Activated CD4-positive, alpha-beta T cell treated with anti-CD3 and anti-CD28 coated beads, Interleukin-10, Interleukin-2, amounts not matched to agents 100 ng/mL and 50 ng/mL, durations not matched to agents 16 hours and 8 hours (primary cell): ENCODE results near the gene INAFM1.
A peak's percentile ranks its signal among the peaks of the same experiment; 100 is the strongest.
"Not testable (repeated sequence)": the region's sequence is repeated elsewhere in the genome, so short reads cannot be mapped to it uniquely, and the experiment has no call there.

Experiments used
- DNase-seq: peaks from one replicate; pipeline ENCODE4 v3.0.0-alpha.2; 2020

INAFM1 gene

DNA sequence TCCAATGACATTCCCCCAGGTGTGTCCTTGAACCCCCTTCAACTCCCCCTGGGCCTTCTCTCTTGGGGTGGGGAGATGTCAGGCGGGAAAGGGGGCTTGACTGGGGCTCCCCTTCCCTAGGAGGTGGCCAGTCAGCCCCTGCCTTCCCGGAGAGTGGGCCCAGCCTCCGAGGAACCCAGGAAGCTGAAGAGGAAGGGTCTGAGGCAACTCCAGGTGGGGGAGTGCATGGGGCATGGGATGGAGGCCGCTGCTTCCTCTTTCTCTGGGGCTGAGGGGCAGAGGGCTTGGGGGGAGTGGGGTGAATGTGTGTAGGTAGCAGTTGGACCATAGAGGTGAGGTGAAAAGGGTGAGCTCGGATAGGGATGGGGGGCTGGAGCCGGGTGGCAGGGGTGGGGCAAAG is 2.7 kb upstream of the INAFM1 start:
- DNase-seq: no peak

DNA sequence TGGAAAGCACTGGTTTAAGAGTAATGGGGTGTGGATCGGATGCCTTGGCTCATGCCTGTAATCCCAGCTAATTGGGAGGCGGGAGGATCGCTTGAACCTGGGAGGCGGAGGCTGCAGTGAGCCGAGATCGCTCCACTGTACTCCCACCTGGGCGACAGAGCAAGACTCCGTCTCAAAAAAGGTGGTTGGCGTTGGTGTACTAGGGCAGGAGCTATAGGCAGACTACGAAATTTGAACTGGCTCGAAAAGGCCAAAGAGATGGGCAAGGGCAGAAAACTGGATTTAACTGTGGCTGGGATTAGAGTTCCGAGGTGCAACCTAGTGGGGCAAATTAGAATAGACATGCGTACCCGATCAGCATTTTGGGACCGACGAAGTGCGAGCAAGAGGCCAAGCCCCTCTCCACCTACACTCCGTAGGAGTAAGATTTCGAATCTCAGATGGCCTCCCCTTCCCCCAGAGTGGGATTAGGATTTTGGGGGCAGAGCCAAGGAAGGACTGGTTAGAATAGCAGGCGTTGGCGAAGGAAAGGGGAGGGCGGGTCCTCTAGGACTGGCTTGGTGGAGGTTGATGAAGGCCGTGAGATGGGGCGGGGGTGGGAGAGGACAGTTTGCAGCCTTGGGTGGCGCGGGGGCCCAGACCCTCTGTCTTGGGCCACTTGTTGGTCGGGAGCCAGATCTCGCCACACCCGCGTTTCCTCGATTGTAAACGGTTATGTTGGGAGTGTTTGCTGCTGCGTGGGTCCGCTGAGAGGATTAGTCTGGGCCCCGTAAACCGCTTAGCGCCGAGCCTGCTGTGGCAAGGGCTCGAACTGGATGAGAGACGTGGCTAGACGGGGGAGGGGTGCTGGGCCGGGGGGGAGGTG is 2.0 kb upstream of the INAFM1 start:
- DNase-seq: no peak

DNA sequence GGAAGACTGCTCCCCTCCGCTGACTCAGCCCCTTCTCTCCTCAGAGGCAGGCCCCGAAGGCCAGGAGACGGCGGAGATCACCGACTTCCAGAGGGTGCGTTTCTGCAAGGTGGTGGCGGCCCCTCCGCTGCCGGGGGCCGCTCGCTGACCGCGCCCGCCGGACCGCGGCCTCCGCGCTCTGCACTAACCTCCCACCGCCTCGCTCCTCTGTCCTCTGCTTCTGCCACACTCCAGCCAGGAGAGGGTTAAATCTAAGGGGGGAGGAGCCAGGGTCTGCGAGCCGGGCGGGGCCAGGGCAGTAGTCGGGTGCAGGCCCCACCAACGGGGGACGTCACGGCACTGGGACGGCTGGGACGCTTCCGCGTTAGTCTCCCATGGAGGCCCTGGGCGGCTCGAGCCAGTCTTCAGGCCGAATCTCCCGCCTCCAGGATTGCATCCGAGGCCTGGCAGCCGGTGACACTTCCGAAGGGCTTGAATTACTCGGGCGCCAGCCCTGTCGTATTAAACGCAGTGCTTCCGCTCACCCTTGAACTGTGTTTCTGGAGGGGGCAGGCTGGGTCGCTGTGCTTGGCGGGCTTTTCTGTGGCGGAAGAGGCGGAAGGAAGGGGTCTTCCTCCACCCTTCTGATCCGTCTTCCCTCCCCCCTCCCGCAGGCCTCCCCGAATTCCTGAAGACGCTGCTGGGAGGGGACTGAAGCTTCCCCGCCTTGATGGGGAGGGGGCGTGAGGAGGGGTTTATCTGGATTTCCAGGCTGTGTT is 1.2 kb upstream of the INAFM1 start:
- peak; percentile 92 for DNase-seq

DNA sequence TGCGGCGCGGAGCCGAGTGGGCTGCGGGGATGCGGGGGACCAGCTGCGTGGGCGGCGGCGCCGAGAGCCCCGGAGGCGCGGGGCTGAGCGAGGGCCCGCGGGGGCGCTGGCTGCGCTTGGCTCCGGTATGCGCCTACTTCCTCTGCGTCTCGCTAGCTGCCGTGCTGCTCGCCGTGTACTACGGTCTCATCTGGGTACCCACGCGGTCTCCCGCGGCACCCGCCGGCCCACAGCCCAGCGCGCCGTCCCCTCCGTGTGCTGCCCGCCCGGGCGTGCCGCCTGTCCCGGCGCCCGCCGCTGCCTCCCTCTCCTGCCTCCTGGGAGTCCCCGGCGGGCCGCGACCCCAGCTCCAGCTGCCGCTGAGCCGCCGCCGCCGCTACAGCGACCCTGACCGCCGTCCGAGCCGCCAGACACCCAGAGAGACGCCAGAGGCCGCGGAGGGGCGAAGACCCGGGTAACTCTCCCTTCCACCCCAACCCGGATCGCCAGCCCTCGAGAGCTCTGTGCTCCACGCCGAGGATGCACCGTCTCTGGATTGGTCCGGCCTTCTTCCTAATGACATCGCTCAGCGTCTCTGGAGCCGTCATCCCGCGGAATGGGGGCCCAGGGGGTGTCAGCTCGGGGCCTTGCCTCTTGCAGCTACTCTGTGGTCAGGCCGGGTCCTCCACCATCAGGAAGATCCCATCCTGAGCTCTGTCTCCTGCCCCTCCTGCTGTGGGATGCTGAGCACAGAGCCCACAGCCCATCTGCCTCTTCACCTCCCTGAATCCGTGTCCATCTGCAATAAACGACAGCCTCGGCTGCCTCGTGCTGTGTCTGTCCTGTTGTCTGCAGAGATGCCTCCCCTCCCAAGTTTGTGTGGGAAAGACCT is 441 bp downstream of the INAFM1 start:
- no peak for DNase-seq

DNA sequence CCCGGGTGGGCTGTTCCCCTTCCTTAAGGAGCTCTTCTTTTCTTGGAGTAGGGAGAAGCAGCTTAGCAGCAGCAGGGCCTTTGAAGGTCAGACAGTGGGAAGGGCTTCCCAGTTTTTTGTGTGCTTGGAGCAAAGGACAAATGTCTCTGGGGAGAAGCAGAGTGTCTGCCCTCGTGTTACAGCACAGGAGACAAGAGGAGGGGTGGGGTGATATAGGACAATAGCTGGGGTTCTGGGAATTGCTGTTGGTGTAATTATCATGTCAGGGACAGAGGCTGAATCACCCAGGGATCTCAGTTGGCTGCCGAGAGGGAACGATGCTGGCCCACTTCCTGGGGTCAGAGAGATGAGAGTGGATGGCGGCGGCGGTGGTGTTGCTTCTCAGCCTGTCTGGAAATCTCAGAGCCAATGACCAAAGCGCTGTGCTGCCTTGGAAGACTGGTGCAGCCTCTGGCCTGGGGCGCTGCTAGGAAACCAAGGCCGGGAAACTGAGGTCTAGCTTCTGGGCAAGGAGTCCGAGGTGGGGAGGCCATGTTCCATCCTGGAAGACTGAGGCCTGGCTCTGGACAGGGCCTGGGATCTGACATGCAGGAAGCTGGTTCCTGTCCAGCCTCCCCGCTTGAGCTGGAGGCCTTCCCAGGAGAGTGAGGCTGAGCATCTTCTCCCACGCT is 1.2 kb downstream of the INAFM1 start:
- DNase-seq: no peak

DNA sequence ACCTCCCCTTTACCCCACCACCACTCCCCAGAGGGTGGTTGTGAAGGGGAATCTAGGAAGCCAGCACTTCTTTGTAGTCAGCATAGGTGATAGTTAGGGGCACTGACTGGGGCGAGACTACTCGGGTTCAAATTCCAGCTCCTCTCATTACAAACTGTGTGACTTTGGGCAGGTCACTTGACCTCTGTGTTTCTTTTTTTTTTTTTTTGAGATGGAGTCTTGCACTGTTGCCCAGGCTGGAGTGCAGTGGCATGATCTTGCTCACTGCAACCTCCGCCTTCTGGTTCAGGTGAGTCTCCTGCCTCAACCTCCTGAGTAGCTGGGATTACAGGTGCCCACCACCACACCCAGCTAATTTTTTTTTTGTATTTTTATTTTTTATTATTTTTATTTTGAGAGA is 1.8 kb downstream of the INAFM1 start:
- DNase-seq: not testable (repeated sequence)

DNA sequence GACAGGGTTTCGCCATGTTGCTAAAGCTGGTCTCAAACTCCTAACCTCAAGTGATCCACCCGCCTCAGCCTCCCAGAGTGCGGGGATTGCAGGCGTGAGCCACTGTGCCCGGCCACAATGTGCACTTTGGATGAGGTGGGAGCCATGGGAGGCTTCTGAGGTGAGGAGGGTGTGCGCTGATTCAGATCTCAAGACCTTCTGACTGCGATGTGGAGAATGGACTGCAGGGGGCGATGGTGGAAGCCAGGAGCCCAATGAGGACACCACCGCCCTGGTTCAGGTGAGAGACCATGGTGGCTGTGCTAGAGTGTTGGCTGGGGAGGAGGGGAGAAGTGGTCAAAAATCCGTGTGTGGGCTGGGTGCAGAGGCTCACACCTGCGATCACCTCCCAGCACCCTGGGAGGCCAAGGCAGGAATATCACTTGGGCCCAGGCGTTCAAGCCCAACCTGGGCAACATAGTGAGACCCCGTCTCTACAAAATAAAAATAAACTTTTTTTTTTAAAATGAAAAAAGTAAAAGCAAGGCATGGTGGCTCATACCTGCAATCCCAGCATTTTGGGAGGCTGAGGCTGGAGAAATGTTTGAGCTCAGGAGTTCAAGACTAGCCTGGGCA is 5.6 kb downstream of the INAFM1 start:
- DNase-seq: peak; percentile 67

DNA sequence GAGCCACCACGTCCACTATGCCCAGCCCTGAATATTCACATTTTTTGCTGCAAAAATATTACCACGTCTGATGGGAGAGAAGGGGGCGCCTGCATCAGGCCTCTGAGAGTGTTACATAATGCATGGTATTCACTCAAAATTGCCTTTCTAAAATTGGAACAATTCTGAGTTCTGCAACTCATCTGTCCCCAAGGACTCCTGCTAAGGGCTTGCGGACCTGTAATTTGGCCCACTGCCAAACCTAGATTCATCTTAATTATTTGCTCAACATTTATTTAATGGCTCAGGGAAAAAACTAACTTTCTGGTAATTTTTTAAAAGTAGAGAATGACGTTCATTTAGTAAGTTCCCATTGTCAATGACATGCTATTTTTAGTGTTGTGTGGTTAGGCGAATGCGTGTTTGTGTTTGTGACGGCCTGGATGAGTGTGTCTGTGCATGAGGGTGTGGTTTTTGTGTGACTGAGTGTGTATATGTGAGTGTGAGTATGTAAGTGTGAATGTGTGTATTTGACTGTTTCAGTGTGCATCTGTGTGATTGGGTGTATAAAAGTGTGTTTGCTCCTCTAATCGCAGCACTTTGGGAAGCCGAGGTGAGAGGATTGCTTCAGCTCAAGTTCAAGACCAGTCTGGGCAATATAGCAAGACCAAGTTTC is 8.8 kb downstream of the INAFM1 start:
- DNase-seq: no peak

DNA sequence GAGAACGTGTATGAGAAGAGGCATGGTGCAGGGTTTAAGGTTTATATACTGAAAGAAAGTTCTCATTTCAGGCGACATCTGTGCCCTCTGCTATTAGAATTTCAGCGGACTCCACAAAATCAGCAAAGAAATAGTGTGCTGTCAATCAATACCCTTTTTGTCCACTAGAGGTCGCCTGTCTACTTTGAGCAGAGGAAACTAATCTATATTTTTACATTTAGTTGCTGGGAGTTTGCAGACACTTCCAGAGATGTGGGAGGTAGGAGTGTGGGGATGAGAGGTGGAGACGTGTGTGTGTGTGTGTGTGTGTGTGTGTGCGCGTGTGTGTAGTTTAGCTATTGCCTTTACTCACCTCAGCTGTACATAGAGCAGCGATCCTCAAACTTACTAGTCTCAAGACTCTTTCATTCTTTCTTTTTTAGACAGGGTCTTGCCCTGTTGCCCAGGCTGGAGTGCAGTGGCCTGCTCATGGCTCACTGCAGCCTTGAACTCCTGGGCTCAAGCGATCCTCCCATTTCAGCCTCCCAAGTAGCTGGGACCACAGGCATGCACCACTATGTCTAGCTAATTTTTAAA is 9.7 kb downstream of the INAFM1 start:
- DNase-seq: peak; percentile 69

DNA sequence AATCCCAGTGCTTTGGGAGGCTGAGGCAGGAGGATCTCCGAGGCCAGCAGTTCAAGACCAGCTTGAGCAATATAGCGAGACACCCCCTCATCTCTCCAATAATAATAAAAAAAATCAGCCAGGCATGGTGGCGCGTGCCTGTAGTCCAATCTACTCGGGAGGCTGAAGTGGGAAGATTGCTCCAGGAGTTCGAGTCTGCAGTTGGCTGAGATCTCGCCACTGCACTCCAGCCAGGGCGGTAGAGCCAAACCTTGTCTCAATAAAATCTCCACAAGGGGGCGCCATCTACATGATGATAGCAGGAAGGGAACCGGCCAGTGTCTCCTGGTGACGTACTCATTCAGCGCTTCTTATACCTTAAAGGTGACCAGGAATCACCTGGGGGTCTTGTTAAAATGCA is 21.4 kb downstream of the INAFM1 start:
- peak; percentile 90 for DNase-seq

DNA sequence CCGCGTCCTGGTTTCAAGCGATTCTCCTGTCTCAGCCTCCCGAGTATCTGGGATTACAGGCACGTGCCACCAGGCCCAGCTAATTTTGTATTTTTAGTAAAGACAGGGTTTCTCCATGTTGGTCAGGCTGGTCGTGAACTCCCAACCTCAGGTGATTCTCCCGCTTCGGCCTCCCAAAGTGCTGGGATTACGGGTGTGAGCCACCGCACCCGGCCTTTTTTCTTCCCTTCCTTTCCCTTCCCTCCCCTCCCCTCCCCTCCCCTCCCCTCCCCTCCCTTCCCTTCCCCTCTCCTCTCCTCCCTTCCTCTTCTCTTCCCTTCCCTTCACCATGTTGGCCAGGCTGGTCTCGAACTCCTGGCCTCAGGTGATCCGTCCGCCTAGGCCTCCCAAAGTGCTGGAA is 26.2 kb downstream of the INAFM1 start:
- DNase-seq: not testable (repeated sequence)

DNA sequence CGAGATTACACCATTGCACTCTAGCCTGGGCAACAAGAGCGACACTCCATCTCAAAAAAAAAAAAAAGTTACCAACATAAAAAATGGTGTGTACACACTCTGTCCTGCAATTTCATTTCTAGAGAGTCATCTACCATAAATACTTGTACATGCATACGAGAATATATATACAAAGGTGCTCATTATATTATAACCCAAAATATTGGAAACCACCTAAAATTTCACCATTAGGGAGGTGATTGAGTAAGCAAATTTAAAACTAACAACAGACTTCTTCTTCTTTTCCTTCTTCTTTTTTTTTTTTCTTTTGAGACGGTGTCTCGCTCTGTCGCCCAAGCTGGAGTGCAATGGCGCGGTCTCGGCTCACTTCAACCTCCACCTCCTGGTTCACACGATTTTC is 27.6 kb downstream of the INAFM1 start:
- DNase-seq: no peak

DNA sequence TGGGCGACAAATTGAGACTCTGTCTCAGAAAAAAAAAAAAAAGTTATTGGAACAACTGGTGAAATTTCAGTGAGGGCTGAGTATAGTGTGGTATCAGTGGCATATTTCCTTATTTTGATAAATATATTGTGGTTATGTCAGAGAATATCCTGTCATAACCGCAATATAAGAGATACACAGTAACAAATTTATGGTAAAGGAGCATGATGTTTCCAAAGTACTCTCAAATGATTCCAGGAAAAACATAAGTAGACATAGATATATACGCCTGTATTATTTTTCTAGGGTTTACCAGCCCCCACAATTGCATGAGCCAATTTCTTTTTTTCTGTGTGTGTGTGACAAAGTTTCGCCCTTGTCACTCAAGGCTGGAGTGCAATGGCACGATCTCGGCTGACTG is 29.3 kb downstream of the INAFM1 start:
- no peak for DNase-seq

DNA sequence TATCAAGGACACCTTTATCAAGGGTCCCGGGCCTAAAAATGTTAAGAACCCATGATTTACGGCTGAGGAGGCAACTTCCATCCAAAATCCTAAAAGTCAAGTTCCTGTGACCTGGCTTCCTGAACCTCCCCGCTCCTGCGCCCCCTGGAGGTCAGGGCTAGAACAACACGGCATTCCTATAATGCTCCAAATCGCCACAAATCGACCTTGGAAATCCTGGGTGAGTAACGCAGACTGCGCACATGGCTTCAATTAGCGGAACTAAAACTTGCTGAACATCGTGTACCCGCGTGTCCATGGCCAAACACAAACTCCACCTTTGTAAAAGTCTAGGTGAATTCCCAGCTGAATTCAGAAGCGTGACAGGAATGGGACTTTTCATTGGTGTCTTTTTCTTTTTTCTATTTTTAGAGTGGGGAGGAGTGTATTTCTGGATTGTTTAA is 30.6 kb downstream of the INAFM1 start:
- DNase-seq: peak; percentile 43

DNA sequence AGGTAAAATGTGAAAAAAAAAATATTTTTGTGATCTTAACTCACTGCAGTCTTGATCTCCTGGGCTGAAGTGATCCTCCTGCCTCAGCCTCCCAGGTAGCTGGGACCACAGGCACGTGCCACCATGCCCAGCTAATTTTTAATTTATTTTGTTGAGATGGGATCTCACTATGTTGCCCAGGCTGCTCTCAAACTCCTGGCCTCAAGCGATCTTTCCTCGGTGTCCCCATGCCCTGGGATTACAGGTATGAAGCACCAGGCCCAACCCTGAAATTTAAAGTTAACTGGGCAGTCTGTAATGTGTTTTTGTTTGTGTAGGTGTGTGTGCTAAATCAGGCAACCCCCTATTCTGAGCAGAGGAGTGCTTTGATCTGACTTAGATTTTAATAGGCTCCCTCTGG is 31.6 kb downstream of the INAFM1 start:
- DNase-seq: no peak

DNA sequence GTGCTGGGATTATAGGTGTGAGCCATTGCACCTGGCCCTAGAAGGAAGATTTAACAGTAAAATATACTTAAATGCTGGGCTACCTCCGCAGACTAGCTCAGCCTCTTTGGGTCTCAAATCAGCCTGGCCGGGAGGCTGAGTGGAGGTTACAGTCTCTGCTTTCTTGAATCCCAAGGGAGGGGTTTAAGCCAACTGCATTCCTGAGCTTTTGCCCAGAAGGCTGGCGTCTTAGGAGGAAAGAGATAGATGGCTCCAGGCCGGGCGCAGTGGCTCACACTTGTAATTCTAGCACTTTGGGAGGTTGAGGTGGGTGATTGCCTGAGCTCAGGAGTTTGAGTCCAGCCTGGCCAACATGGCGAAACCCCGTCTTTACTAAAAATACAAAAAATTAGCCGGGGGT is 34.4 kb downstream of the INAFM1 start:
- DNase-seq: no peak

DNA sequence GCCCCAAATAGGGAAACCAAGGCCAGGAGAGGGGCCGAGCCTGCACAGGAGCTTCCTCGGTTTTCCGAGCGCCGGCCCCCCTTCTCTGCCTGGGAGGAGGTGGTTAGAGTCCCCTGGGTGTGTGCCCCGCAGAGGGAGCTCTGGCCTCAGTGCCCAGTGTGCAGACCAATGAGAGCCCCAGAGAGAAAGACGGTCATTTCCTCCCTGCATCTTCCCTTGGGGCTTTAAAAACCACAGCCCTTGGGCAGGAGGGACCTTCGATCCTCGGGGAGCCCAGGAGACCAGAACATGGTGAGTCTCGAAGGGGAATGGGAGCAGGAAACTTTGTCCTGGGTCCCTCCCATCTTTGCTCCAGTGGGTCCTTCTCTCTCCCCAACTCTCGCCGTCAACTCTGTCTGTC is 34.9 kb downstream of the INAFM1 start, which contains the start of gene C5AR1:
TSS of gene C5AR1 (plus strand) at position 254 of the 400 bp plus-strand sequence. CDS start at position 289, 35 bp downstream.
- DNase-seq: no peak

DNA sequence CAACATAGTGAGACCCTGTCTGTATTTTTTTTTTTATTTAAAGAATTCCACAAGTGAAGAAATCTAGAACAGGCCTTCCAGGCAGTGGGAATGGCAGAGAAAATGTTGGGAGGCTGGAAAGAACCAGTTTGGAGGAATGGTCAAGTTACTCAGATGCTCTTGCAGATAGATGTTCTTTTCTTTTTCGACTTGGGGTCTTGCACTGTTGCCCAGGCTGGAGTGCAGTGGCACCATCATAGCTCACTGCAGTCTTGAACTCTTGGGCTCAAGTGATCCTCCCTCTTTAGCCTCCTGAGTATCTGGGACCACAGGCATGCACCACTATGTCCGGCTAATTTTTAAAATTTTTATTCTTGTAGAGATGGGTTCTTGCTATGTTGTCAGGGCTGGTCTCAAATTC is 35.6 kb downstream of the INAFM1 start:
- DNase-seq: no peak

DNA sequence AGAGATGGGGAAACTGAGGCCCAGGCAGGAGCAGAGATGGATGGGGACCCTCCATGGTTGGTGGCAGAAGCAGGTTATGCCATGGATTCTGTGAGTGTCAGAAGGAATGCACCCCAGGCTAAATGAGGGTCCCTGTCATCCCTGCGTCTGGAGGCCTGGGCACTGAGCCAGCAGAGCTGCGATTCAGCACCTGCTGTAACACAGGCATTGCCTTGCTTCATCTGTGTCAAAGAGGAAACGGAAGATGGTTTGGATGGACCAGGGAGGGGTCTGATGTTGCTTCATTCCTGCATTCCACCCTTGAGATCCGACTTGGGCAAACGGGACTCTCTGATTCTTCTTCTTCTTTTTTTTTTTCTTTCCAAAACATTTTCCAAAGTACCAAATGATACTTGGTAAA is 36.1 kb downstream of the INAFM1 start:
- DNase-seq: no peak

DNA sequence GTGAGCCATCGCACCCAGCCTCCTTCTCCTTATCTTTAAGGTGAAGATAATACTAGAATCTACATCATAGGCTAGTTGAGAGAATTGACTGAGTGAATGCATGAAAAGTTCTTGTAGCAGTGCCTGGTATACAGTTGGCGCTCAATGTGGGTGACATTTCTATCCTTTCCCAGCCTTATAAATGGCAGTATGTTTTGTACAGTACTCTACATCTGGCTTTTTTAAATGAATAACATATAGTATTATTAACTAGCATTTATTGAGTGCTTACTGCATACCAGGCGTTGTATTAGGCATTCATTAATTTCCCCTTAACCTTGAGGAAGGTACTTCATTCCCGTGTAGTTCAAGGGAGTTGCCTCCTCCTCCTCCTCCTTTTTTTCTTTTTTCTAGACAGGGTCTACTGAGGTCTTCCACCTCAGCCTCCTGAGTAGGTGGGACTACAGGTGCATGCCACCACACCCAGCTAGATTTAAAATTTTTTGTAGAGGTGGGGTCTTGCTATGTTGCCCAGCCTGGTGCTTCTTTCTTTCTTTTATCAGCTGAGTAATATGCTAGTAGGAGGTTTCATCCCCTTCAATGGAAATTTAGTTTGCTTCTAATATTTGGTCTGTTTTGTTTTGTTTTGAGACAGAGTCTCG is 37.8 kb downstream of the INAFM1 start:
- no peak for DNase-seq
